AG08396 (cell line): ENCODE measurements around the gene RHOD.

Experiments
- DNase-seq: peaks from one replicate; pipeline ENCODE4 v3.0.0; 2012; ENCODE audit warnings: low spot score, mixed read lengths

RHOD gene

DNA sequence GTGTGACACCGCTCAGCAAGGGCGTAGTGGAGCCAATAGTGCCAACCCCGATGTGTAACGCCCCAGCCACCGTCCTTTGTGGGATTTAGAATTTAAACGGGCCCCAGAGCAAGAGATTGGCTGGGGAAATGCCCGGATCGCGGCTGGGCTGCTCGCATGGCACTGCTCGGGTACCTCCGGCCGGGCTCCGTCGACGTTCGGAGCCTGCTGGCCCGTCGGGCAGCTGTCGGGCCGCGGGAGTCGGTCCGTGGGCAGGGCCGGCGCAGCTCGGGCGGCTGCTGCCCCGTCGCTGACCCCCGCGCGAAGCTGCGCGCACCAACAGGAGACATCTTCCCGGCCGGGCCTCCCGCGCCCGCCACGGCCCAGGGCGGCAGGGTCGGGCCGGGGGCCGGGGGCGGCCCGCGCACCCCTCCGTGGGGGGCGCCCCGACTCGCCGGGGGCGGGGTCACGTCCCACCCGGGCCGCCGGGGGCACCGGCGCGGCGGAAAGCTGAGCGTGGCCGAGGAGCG is 61.1 kb downstream of the RHOD start:
- peak; percentile 53 for DNase-seq

DNA sequence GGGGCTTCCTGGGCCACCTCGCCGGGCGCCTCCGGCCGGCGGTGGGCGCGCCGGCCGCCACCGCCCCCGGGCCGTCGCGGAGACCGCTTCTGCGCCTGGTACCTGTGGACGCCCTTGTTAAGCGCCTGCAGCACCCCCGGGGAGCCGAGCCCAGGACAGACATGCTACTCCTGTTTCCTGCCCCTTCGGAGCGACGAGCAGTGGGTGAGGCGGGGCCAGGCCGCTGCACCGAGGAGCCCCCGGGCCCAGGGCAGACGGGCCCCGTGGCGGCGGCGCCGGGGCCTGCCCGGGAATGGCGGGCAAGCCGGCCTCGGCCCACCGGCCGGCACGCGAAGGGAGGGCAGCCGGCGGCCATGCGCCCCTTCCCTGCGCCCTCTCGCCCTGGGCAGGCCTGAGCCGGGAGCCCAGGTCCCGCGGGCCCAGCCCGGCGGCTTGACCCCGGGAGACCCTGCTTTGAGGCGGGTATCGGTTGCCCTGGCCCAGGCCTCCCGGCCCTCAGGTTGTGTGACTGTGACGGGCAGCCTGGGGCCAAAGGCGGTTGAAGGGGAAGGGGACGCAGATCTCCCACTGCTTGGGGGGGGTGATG is 61.6 kb downstream of the RHOD start:
- peak; percentile 61 for DNase-seq

DNA sequence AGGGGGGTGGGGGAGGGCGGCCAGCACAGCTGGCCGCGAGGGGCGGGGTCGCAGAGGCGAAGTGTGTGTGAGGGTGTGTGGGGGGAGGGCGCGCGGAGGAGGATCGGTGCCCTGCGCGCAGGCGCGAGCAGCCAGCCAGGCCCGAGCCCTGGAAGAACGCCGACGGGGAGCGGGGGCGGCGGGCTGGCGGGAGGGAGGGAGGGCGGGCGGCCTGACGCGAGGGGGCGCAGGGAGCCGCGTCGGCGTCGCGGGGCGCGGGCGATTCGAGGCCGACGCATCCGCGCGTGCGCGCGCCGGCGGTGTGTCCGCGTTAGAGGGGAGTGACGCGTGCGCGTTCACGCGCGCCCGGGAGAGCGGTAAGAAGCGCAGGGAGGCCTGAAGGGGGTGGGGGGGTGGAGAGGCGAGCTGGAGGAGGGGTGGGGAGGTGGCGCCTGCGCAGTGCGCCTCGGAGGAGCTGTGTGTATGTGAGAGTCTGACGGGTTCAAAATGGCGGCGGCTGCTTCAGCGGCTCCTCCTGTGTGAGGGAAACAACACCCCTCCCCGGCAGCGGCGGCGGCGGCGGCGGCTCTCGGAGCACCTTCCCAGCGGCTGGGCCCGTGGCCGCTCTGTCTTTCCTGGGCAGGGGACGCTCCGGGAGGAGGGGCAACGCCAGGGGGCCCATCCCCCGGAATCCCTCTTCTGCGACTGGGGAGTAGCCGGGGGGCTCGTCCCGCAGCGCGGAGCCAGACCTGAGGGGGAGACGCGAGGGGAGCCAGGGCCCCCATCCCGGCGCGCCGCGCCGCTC is 62.3 kb downstream of the RHOD start, which contains the start of gene KDM2A:
Gene KDM2A, plus strand, starts transcription at position 463 of the 784 bp plus-strand sequence. CDS start 2,054 bp downstream, outside the sequence.
- DNase-seq: peak; percentile 100

DNA sequence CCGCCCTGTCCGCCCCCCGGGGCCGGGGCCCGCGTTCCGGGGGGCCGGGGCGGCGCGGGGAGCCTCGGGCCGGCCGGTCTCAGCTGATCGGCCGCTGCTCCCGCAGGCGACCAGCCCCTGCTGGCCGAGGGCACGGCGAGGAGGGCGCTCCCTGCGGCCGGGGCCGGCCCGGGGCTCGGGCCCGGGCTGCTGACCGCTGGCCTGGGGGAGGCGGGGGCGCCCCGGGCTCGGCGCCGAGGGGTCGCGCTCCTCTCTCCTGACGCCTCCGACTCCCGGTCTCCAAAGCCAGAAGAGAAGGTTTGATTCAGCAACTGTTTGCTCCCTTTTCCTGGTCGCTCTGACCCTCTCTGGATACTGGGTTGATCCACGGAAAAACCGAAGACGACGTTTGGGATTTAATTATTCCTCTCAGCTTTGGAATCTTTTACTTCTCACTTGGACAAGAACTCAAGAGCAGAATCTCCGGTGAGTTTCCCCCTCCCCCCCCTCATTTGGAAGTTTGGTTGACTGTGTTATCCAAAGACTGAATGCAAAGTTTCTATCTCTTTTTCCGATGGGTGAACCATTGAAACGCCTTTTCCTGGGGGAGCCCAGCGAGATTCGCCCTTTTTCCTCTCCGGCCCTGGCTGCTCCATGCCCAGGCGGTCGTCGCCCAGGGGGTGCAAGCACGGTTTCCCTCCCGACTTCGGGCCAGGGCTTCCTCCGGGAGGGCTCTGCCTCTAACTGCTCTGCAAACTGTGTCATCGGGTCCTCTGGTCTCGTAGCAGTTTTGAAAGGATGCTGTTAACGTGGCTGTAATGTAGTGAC is 63.1 kb downstream of the RHOD start:
- DNase-seq: peak; percentile 62

DNA sequence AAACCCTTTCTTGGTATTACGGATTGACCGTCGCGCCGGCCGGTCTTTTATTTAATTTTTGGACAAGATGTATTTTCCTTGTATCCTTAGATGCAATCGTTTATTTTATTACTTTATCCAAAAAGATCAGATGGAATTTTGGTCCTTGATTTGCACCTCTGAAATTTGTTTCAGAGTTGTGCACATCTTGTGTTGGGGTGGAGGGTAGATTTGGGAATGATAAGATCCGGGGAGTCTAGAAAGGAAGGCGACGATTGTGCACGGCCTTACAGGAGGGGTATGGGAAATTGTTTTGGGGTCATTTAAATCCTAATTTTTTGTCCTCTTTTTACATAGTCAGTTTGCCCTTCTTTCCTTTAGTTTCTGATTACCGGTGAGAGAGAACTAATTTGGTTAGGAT is 63.8 kb downstream of the RHOD start:
- DNase-seq: no peak

DNA sequence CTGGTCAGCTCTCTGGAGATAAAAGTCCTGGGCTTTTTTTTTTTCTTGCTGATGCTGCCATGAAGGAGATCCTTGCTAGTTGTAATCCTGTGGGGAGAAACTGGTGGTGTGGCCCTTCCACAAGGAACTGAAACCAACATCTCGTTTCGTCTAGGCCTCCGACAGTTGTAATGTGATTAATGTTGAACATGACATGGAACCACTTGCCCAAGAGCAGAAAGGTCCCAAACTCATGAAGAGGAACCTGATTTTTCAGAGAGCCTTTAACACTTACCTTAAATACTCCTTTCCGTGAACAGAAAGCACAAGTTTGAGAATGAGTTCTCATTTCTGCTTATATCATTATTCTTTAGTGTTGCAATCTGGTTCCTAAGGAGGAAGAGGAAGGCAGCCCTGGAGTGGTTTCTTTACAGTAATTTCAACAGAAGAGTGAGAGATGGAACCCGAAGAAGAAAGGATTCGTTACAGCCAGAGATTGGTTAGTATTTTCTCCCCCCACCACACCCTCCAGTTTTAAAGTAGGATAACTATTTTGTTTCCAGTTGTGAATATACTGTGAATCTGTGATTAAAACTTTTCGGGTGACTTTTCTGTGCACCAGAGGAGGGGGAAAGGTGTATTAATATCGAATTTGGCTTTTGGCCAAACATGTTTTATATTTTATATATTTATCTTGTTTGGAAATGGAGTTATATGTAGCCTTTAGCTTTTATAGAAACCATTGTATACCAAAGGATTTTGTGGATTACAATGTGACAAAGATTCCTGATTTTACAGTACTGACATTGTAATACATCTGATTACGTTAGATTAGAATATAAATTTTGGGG is 64.4 kb downstream of the RHOD start:
- no peak for DNase-seq
